CD4-positive, alpha-beta T cell treated with Interleukin-10 for 1 hour (primary cell): Measurements from ENCODE around the gene C1QTNF4.
A peak's percentile ranks its signal among the peaks of the same experiment; 100 is the strongest.
"Not testable (repeated sequence)": the region's sequence is repeated elsewhere in the genome, so short reads cannot be mapped to it uniquely, and the experiment has no call there.

ENCODE experiments used
- DNase-seq: peaks from one replicate; pipeline ENCODE4 v3.0.0-alpha.2; 2020

Gene C1QTNF4

DNA sequence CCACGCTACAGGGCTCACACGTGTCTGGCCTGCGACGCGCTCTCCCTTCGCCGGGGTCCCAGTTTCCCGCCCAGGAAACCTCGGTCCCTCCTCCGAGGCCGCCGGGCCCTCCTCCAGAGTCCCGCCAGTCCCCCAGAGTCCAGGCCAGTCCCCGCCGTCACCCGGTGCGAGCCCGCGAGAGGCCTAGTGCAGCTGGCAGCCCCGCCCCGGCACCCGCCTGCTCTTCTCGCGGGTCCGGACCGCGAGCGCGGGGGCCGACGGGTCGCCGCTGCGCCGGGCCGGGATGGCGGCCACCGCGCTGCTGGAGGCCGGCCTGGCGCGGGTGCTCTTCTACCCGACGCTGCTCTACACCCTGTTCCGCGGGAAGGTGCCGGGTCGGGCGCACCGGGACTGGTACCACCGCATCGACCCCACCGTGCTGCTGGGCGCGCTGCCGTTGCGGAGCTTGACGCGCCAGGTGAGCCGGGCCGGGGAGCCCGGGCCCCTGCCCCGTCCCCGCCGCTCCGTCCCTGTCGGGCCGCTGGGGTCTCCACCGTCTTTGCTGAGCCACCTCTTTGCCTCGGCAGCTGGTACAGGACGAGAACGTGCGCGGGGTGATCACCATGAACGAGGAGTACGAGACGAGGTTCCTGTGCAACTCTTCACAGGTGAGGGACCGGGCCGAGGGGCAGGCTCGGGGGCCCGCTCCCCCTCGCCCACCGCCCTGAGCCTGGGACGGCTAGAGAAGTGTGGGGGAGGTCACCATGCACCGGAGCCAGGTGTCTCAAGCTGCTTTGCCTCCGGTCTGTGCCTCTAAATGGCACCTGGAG is 28.7 kb downstream of the C1QTNF4 start, which contains the start of gene PTPMT1:
PTPMT1 (plus strand) TSS at position 260 of the 809 bp plus-strand sequence; CDS start at position 284, 24 bp downstream.
- DNase-seq, result peak; percentile 70

DNA sequence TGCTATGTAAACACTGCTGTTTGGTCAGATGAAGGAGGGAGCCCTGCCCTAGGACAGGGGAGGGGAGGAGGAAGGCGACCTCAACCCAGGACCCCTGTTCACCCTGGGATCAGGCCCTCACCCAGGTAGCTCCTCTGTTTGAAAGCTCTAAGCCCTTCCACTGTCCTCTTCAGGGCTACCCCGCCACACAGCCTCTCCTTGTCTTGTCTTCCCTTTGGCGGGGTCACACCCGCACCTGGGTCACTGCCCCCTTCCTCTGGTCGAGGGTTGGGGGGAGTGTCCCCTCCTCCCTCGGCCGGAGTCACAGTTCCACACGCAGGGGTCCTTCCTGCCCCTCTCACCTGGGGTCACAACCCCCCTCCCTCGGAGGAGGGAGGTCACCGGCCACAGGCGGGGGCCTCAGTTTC is 29.3 kb downstream of the C1QTNF4 start:
- DNase-seq, result no peak

DNA sequence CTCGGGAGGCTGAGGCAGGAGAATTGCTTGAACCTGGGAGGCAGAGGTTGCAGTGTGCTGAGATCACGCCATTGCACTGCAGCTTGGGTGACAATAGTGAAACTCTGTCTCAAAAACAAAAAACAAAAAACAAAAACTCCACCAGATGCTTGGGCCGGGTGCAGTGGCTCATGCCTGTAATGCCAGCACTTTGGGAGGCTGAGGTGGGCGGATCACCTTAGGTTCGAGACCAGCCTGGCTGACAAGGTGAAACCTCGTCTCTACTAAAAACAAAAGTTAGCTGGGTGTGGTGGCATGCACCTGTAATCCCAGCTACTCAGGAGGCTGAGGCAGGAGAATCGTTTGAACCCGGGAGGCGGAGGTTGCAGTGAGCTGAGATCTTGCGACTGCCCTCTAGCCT is 29.8 kb downstream of the C1QTNF4 start:
- not testable (repeated sequence) for DNase-seq

DNA sequence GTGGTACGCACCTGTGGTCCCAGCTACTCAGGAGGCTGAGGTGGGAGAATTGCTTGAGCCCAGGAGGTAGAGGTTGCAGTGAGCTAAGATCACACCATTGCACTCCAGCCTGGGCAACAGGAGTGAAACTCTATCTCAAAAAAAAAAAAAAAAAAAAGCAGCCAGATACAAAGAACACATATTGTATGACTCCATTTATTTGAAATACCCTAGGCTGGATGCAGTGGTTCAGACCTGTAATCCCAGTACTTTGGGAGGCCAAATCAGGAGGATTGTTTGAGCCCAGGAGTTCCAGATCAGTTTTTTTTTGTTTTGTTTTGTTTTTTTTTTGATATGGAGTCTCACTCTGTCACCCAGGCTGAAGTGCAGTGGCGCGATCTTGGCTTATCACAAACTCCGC is 31.8 kb downstream of the C1QTNF4 start:
- DNase-seq, result not testable (repeated sequence)

DNA sequence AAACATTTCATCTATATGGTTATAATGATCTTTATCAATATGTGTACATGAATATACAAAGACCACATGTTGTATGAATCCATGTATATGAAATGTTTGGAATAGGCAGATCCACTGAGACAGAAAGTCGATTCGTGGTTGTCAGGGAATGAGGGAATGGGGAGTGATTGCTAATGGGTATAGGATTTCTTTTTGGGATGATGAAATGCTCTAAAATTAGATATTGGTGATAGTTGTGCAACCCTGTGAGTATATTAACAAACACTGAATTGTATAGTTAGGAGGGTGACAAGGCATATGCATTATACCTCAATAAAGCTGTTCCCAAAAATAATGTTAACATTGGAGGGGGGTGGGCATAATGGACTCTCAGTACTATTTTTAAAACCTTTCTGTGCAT is 33.8 kb downstream of the C1QTNF4 start:
- DNase-seq, result no peak

DNA sequence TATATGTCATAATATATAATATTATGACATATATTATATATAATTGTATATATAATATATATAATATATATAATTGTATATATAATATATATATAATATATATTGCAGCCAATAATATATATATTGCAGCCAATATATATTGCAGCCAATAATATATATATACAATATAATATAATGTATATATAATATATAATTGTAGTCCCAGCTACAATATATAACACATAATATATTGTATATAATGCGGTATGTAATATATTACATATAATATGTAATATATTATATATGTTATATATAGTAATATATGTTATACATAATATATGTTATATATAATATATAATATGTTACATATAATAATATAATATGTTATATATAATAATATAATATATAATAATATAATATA is 35.5 kb downstream of the C1QTNF4 start:
- no peak for DNase-seq

DNA sequence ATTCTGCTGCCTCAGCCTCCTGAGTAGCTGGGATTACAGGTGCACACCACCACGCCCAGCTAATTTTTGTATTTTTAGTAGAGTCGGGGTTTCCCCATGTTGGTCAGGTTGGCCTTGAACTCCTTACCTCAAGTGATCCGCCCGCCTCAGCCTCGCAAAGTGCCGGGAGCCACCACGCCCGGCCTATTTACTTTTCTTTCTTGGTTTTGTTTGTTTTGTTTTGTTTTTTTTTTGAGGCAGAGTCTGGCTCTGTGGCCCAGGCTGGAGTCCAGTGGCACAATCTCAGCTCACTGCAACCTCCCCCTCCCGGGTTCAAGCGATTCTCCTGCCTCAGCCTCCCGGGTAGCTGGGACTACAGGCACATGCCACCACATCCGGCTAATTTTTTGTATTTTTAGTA is 37.2 kb downstream of the C1QTNF4 start:
- not testable (repeated sequence) for DNase-seq

DNA sequence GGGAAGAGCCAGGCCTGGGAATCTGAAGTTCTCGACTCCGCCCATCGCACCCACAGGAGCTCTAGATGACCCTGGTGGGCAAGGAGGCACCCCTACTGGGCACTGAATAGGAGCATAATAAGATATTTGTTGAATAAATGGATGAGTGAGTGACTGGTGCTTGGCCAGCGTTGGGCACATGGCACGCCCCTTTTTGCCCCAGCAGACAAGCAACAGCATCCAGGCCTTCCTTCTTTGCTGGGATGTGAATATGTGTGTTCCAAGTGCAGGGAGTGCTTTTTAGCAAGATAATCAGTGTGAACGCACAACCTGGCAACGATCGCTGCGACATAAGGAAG is 40.8 kb downstream of the C1QTNF4 start:
- no peak for DNase-seq

DNA sequence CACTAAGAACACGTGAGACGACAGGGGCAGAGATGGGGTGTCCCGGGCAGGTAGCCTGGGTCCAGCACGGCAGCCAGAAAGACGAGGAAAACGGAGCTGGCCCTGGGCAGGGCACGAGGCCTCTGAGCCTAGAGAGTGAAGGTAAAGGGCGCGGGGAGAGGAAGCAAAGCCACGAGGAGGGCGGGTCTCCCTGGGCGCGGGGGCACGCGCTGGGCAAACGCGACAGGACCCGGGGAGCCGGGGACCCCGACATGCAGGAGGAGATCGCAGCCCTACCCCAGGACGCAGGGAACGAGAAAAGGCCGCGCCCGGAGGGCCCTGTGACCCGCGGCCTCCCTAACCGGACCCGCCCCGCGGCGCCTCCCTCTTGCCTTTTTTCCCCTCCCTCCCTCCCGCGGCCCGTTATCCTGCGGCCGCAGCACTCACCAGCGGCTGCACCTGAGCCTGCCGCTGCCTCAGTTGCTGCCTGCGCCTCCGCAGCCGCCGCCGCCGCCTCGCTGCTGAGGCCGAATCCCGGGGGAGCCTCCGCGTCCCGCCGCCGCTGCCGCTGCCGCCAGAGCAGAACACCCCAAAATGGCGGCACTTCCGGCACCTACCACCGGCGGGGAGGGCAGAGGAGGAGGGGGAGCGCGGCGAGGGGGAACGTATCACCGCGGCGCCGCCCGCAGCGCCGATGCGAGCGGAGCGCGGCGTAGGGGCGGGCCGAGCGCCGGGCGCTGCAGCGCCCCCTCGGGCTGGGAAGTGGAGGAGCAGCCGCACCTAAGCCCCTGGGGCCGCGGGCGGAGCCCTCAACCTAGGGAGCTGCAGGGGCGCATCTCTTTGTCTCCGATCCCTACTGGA is 41.4 kb downstream of the C1QTNF4 start, which contains the start of gene CELF1:
CELF1 (minus strand) TSS at position 567 of the 840 bp plus-strand sequence. CDS start 53,609 bp downstream, outside the sequence.
- DNase-seq, result peak; percentile 92

DNA sequence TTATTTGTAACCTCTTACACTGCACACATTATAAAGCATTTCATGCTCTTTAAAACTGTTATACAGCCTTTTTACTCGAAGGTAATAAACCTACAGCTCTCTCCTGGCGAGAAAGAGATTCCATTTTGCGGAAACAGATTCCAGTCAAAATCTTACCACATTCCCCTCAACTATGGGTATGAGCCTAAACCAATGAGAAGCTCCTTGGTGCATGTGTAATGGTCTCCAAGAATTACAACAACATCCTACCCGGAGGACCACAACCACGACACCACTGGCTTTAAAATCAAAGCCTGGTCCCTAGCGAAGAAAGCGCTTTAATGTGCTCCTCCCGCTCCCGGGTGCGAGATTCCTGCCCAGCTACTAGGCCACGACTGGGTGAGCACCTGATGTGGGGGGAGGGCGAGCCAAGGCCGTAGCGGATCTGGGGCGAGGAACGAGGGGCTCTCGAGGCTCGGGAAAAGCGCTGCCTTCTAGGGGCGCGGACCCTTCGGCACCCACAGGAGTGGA is 42.1 kb downstream of the C1QTNF4 start:
- peak; percentile 24 for DNase-seq

DNA sequence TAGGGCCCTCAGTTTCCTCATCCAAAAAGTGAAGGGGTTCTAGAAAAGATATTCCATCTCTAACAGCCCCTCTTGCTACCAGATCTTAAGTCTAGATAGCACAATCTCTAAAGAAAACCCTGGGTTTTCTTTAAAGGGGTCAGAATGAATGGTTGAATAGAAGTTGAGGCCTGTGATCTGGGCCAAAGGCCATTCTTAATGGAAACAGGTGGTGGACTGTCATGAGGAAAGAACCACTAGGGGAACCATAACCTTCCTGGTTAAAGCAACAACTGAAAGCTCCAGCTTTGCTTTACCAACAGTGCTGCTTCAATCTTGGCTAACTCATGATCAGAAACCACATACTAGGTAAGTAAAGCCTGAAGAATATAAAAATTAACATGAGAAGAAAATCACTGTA is 43.1 kb downstream of the C1QTNF4 start:
- peak; percentile 30 for DNase-seq

DNA sequence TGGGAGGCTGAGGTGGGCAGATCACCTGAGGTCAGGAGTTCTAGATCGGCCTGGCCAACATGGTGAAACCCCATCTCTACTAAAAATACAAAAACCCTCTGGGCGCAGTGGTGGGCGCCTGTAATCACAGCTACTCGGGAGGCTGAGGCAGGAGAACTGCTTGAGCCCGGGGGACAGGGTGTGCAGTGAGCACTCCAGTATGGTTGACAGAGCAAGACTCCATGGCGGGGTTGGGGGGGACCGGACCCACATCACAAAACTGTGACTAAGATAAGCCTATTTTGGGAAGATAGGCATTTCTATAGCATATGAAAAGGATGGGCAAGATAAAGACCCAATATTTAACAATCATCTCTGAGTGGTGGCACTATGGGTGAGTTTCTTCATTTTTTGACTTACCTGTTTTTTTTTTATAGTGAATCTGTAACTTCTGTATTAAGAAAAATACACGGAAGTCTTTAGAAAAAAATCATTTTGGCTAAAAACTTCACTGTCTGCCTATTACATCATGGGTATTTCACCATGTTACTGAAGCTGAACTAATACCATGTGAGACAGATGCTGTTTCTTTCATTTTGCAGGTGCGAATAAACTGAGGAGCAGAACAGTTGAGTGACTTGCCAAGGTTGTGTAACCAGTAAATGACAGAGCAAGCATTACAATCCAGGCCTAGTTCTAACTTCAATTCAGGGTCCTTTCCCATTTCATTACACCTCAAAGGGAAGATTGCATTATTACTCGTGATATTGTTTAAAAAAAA is 43.7 kb downstream of the C1QTNF4 start:
- no peak for DNase-seq

DNA sequence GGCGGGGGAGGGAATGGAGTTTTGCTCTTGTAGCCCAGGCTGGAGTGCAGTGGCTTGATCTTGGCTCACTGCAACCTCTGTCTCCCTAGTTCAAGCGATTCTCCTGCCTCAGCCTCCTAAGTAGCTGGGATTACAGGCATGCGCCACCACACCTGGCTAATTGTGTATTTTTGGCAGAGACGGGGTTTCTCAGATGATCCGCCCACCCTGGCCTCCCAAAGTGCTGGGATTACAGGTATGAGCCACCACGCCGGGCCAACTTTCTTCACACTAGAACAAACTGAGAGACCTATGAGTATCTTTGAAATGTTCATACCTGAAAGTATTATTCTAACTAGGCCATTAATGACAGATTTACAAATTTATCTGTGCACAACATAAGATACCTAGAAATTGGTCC is 47.9 kb downstream of the C1QTNF4 start:
- DNase-seq, result not testable (repeated sequence)

DNA sequence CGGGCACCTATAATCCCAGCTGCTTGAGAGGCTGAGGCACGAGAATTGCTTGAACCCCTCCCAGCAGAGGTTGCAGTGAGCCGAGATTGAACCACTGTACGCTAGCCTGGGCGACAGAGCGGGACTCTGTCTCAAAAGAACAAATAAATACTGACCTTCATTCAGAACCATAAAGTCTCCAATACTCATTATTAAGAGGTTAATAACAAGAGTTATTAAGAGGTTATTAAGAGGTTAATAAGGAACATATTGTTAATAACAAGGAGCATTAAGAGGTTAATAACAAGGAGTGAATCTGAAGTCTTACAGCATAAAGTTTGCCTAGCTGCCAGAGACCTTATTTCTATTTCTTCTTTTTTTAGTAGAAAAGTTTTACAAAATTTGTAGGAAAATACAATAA is 48.9 kb downstream of the C1QTNF4 start:
- DNase-seq, result no peak

DNA sequence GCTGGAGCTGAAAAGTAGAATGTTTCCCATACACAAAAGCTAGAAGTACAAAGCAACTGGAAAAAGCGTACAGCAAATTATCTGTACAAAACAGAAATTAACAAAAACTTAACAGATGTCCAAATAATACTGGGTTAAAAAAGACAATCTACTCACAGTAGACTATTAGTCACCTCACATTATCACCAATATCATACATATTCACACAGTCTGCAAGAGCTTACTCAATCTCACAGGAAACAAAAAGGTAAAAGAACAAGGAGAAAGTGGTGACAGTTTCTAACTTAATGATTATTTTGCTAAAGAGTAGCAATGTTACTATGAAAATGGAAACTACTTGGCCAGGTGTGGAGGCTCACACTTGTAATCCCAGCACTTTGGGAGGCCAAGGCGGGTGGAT is 53.1 kb downstream of the C1QTNF4 start:
- DNase-seq, result no peak

DNA sequence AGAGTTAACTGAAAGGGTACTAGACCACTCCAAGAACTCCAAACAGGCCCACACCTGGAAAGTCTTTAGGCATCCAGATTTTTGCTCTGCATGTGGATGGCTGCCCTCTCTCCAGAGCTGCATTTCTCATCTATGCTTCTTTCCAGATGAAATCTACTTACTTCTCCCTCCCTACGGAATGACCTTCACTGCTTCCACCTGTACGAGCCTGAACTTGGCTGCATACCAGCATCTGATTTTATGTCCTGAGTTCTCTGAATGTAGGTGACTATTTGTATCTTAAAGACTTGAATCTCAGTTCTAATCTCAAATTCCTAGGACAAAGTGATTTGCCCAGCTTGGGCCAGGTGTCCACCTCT is 54.6 kb downstream of the C1QTNF4 start:
- DNase-seq, result no peak
